HG03039 (cell line): ENCODE measurements around the gene TRPV4.

Source experiments
- ATAC-seq: cut with Tn5 transposase; IDR thresholded peaks from one replicate; pipeline ENCODE4 v1.9.1; 2021; ENCODE audit warnings: mild to moderate bottlenecking, moderate library complexity; ENCODE audit not compliant: unreplicated experiment

TRPV4 gene

GRCh38 chr12:109741970-109742703 is 91.1 kb downstream of the TRPV4 start:
- ATAC-seq = no peak

GRCh38 chr12:109741286-109741969 is 91.8 kb downstream of the TRPV4 start:
- ATAC-seq = no peak

- no peak for ATAC-seq
These were observed 92.4 kb downstream of the TRPV4 start for GRCh38 chr12:109740694-109741245.

GRCh38 chr12:109739747-109740693 is 93.2 kb downstream of the TRPV4 start:
- no peak for ATAC-seq

- no peak for ATAC-seq
These were observed 94.1 kb downstream of the TRPV4 start for GRCh38 chr12:109738878-109739665.

- ATAC-seq = no peak
These were observed 95.0 kb downstream of the TRPV4 start for GRCh38 chr12:109738209-109738608.

GRCh38 chr12:109737631-109738030 is 95.6 kb downstream of the TRPV4 start:
- ATAC-seq = no peak

GRCh38 chr12:109737126-109737525 is 96.1 kb downstream of the TRPV4 start:
- no peak for ATAC-seq

GRCh38 chr12:109736552-109737108 is 96.6 kb downstream of the TRPV4 start:
- ATAC-seq = no peak

GRCh38 chr12:109735825-109736551 is 97.2 kb downstream of the TRPV4 start:
- ATAC-seq = no peak

GRCh38 chr12:109735051-109735521 is 98.1 kb downstream of the TRPV4 start:
- ATAC-seq = no peak

GRCh38 chr12:109734219-109735000 is 98.8 kb downstream of the TRPV4 start:
- no peak for ATAC-seq
